Mesothelial cell of epicardium (in vitro differentiated cells): Measurements from ENCODE around the gene C17orf50. TPM values are rescaled to one million over a fixed set of nuclear protein-coding genes. Genes with fewer than 3 reads are reported as not detected.
A peak's percentile ranks its signal among the peaks of the same experiment; 100 is the strongest.

Experiments used
- DNase-seq, 2 experiments: peaks; one replicate each; pipeline ENCODE4 v3.0.0; 2021; ENCODE audit warnings: low spot score in 2 of 2; ENCODE audit not compliant: unreplicated experiment in 2 of 2
- H3K27ac Mint-ChIP-seq: 2 replicates; pipeline ENCODE4 v1.8.0; 2021; ENCODE audit warnings: mixed read lengths
- H3K27me3 Mint-ChIP-seq: 2 replicates; pipeline ENCODE4 v1.8.0; 2021; ENCODE audit warnings: low read depth, mixed read lengths
- H3K36me3 Mint-ChIP-seq: 2 replicates; pipeline ENCODE4 v1.8.0; 2021; ENCODE audit warnings: mixed read lengths
- H3K4me1 Mint-ChIP-seq: 2 replicates; pipeline ENCODE4 v1.8.0; 2021; ENCODE audit warnings: mixed read lengths
- H3K4me3 Mint-ChIP-seq: 2 replicates; pipeline ENCODE4 v1.8.0; 2021; ENCODE audit warnings: mild to moderate bottlenecking, moderate library complexity, mixed read lengths
- H3K9me3 Mint-ChIP-seq: 2 replicates; pipeline ENCODE4 v1.8.0; 2021; ENCODE audit warnings: mixed read lengths
- CTCF ChIP-seq: fragments of 200-600 bp; sonication (generic); IDR thresholded peaks from one replicate; pipeline ENCODE4 v1.5.0; 2021; ENCODE audit warnings: antibody characterized with exemption; ENCODE audit not compliant: unreplicated experiment
- total RNA-seq: library from RNA; stranded (reverse); gene quantifications from 3 replicates; pipeline ENCODE4 v1.2.1, GENCODE V29; 2021

C17orf50 gene
- total RNA-seq, 1 donor from 2014 or later: not detected

DNA sequence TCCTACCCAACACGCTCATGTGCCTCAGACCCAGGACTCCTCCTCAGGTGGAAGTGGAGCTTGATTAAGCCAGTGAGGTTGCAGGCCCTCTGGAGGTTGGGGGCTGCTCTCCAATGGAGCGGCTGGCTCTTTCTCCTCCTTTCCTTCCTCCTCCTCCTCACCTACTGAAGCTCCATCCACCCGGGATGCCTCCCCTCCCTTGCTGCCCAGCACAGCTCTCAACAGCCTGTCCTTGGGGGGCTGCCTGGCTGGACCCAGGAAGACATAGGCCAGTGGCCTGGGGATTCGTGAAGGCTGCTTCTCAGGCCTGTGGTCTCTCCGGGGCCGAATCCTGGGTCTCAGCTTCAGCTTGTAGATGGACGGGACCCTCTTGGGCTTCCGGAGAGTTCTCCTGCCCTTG lies 15.9 kb upstream of the C17orf50 start:
- Mint-ChIP-seq H3K27ac (no peak overlapping the region), H3K36me3 (no peaks in the 10 kb centered on the region), H3K27me3 (peaks cover 61% of the 10 kb centered on the region), H3K4me3 (no peak overlapping the region), H3K4me1 (peaks cover 8% of the 10 kb centered on the region), H3K9me3 (no peaks in the 10 kb centered on the region)
- no peak for DNase-seq
- TF ChIP-seq CTCF: no peak

- Mint-ChIP-seq H3K27ac (no peak overlapping the region), H3K4me3 (no peak overlapping the region), H3K4me1 (peaks cover 11% of the 10 kb centered on the region), H3K9me3 (no peaks in the 10 kb centered on the region), H3K36me3 (no peaks in the 10 kb centered on the region), H3K27me3 (peaks cover 60% of the 10 kb centered on the region)
- no peak for DNase-seq
- TF ChIP-seq CTCF: no peak
Measured at GRCh38 chr17:35745246-35745645, 15.4 kb upstream of the C17orf50 start.

DNA sequence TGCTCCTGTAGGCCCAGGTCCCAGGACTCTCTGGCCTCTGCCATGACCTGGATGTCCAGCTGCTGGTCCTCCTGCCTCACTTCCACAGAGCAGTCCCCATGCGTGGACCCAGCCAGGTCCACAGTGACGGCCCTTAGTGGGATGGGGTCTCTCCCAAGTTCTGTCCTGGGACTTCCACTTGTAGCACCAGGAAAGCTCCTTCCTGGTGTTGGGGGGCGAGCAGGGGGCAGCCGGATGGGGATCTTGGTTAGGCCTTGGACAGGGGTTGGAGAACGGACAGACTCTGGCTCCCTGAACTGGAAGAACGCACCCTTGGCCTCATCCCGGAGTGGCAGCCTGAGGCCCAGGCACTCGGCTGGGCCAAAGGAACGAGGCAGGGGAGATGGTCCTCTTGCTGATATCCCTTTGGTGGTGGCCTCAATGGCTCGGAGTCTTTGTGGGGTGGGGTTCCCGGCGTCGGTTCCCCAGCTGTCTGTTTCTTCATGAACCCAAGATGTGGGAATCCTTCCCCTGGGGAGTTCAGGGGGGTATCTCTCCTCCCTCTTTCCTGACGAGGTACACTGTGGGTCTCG lies 14.9 kb upstream of the C17orf50 start:
- H3K9me3 Mint-ChIP-seq: no peaks in the 10 kb centered on the region
- no peaks in the 10 kb centered on the region for H3K36me3 Mint-ChIP-seq
- TF ChIP-seq CTCF: no peak
- DNase-seq: no peak
- no peak overlapping the region for H3K4me3 Mint-ChIP-seq
- H3K27ac Mint-ChIP-seq: no peak overlapping the region
- H3K27me3 Mint-ChIP-seq: peaks cover 60% of the 10 kb centered on the region
- H3K4me1 Mint-ChIP-seq: peaks cover 15% of the 10 kb centered on the region

DNA sequence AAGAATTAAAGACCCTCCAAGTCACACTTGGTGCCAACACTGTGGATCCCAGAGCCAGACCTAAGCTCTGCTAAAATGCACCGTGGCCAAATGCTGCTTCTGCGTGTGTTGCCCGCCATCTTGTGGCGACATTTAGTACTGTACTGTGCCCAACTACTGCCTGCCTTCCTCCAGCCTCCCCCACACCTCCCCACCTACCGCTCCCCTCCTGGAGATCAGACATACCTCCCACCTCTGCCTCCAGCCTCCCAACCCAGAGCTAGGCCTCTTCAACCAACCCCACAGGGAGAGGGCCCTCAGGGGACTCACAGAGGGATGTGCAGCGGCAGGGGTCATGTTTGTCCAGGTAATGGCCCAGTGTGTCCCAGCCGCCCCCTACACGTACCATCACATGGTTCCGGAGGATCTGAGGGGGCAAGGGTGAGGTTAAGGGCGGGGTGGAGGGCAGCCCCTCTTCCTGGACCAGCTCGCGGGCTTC lies 13.1 kb upstream of the C17orf50 start:
- DNase-seq: peak; percentile 70 to 86
- no peak overlapping the region for H3K27ac Mint-ChIP-seq
- H3K9me3 Mint-ChIP-seq: no peaks in the 10 kb centered on the region
- H3K27me3 Mint-ChIP-seq: peaks cover 49% of the 10 kb centered on the region
- peaks cover 12% of the 10 kb centered on the region for H3K4me1 Mint-ChIP-seq
- no peaks in the 10 kb centered on the region for H3K36me3 Mint-ChIP-seq
- TF ChIP-seq CTCF: peak; percentile 94
- H3K4me3 Mint-ChIP-seq: no peak overlapping the region

- Mint-ChIP-seq H3K4me1 (peaks cover 12% of the 10 kb centered on the region), H3K36me3 (no peaks in the 10 kb centered on the region), H3K27me3 (peaks cover 48% of the 10 kb centered on the region), H3K27ac (no peak overlapping the region), H3K4me3 (no peak overlapping the region), H3K9me3 (no peaks in the 10 kb centered on the region)
- TF ChIP-seq CTCF: no peak
- DNase-seq: no peak
Measured at GRCh38 chr17:35748341-35748841, 12.3 kb upstream of the C17orf50 start.
